Uterus (tissue), 2 donors: ENCODE data around the gene SLC25A21.

Experiments
- CTCF ChIP-seq, 4 experiments: fragments of 200-600 bp in 2 of 4; fragments of 450-650 bp in 2 of 4; sonication (generic) in 2 of 4; IDR thresholded peaks; one replicate each; pipeline ENCODE4 v1.5.1; 2016 to 2019; ENCODE audit warnings: antibody characterized with exemption in 4 of 4, mild to moderate bottlenecking in 2 of 4, moderate library complexity in 1 of 4
- POLR2A ChIP-seq, 2 donors: fragments of 450-650 bp; IDR thresholded peaks; one replicate each; pipeline ENCODE4 v1.6.1; 2016; ENCODE audit warnings: antibody characterized with exemption in 2 of 2, mild to moderate bottlenecking in 1 of 2, moderate library complexity in 1 of 2

DNA sequence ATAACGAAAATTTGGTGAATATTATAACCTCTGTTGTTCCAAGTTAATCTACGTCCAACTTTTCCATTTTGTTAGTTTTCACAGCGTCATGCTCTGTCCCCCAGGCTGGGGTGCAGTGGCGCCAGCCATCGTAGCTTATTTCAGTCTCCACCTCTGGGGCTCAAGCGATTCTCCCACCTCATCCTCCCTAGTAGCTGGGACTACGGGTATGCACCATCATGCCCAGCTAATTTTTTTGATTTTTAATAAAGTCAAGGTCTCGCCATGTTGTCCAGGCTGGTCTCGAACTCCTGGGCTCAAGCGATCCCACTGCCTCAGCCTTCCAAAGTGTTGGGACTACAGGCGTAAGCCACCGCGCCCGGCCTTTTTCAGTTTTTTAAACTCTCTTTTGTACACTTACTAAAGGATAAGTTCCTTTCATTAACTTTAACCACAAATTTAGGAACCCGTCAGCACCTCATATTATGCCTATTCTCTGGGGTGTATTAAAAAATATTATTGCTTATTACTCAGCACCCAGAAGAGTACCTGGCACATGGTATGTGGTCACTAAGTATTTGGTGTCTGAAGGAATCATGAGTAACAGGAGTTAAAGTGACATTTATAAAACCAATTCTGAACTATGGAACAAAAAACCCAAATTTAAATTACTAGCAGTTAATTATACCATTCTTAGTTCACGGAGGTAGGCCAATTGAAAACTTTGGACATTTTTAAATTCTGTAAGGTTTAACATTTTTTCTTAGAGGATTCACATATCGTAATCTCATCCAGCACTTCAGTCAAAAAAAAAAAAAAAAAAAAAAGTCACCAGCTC, 24.4 kb upstream of the SLC25A21 start:
- no peak for TF ChIP-seq CTCF (IDR thresholded peaks at IDR 0.05)
- no peak for TF ChIP-seq POLR2A (IDR thresholded peaks at IDR 0.05)
